K562 (cell line): ENCODE data around the gene VWA7. TPM values are rescaled to one million over a fixed set of nuclear protein-coding genes. Genes with fewer than 3 reads are reported as not detected.
A peak's percentile ranks its signal among the peaks of the same experiment; 100 is the strongest.

Source experiments
- FOXA1 ChIP-seq: fragments of 450-650 bp; IDR thresholded peaks from 2 replicates; pipeline ENCODE4 v1.6.1; 2016; ENCODE audit warnings: mild to moderate bottlenecking, borderline replicate concordance
- HDAC2 ChIP-seq: fragments of 450-650 bp; IDR thresholded peaks from 2 replicates; pipeline ENCODE4 v1.6.1; 2016; ENCODE audit warnings: mild to moderate bottlenecking
- HDAC8 ChIP-seq: fragments of 450-650 bp; IDR thresholded peaks from 2 replicates; pipeline ENCODE4 v1.6.1; 2016; ENCODE audit warnings: mild to moderate bottlenecking, missing genetic modification characterization, moderate library complexity, missing compliant biosample characterization
- HMG20B ChIP-seq: fragments of 250-450 bp; sonication (Bioruptor Pico); IDR thresholded peaks from 2 replicates; pipeline ENCODE4 v1.5.0; 2021; ENCODE audit warnings: mild to moderate bottlenecking
- RCOR1 ChIP-seq, 2 experiments: IDR thresholded peaks; 2 replicates each; pipeline ENCODE4 v1.6.1; 2012; ENCODE audit warnings: low read depth in 2 of 2, low read length in 2 of 2, borderline replicate concordance in 1 of 2, improper control_type of control experiment in 1 of 2
- SIRT6 ChIP-seq: IDR thresholded peaks from one replicate; pipeline ENCODE4 v1.6.1; 2012; ENCODE audit warnings: low read depth, mild to moderate bottlenecking, control low read depth, inconsistent platforms, low read length, moderate library complexity
- SMARCA4 ChIP-seq: fragments of 450-650 bp; IDR thresholded peaks from 2 replicates; pipeline ENCODE4 v1.6.1; 2016
- SP1 ChIP-seq: sonication (generic); formaldehyde crosslinking; IDR thresholded peaks from 2 replicates; pipeline ENCODE4 v1.8.1; 2022; ENCODE audit warnings: mild to moderate bottlenecking, missing genetic modification reagents
- ZNF184 ChIP-seq: sonication (generic); formaldehyde crosslinking; IDR thresholded peaks from 2 replicates; pipeline ENCODE4 v1.5.0; 2020; ENCODE audit warnings: missing genetic modification reagents
- ZNF23 ChIP-seq: fragments of 250-450 bp; sonication (Bioruptor Pico); IDR thresholded peaks from 2 replicates; pipeline ENCODE4 v1.4.0; 2020; ENCODE audit warnings: mild to moderate bottlenecking
- ZNF274 ChIP-seq: IDR thresholded peaks from 2 replicates; pipeline ENCODE4 v1.6.1; 2011; ENCODE audit warnings: low read depth, mild to moderate bottlenecking, low read length, moderate library complexity, borderline replicate concordance
- polyA plus RNA-seq, 8 experiments: library from polyadenylated mRNA; depleted of rRNA in 4 of 8; stranded (reverse) in 5 of 8; unstranded in 3 of 8; fragments of >200 nt; fragmentation: Nextera tagmentation in 2 of 8; fragmentation: Illumina TruSeq in 1 of 8; extraction: Ambion mirVana in 2 of 8; extraction: Trizol in 1 of 8; gene quantifications; 2 replicates each; pipeline versions ENCODE4 v1.2.1 to v1.2.3, GENCODE V29; 2011 to 2014; ENCODE audit warnings: inconsistent platforms in 1 of 8, missing spikeins in 1 of 8
- total RNA-seq, 7 experiments: library from RNA; depleted of rRNA in 6 of 7; stranded (reverse); fragments of >200 nt in 6 of 7; fragmentation: Illumina TruSeq in 2 of 7; extraction: Trizol in 2 of 7; gene quantifications; 2 replicates each; pipeline versions ENCODE4 v1.2.1 to v1.2.3, GENCODE V29; 2011 to 2021; ENCODE audit warnings: low replicate concordance in 1 of 7
- TF ChIP-seq, protein P1 (sequence below): fragments of 450-650 bp; IDR thresholded peaks from 2 replicates; pipeline ENCODE4 v1.6.1; 2016; ENCODE audit warnings: low read depth
- TF ChIP-seq, protein P2 (sequence below): sonication (generic); formaldehyde crosslinking; IDR thresholded peaks from 2 replicates; pipeline ENCODE4 v1.9.0; 2022; ENCODE audit warnings: mild to moderate bottlenecking, missing genetic modification reagents
- TF ChIP-seq, protein P3 (sequence below): IDR thresholded peaks from 2 replicates; pipeline ENCODE4 v1.6.1; 2016; ENCODE audit warnings: missing genetic modification characterization, missing compliant biosample characterization
- TF ChIP-seq, protein P4 (sequence below): fragments of 250-450 bp; sonication (Bioruptor Pico); IDR thresholded peaks from 2 replicates; pipeline ENCODE4 v1.8.0; 2022; ENCODE audit warnings: inconsistent platforms

Gene VWA7
- total and polyA plus RNA-seq, 9 of the 15 experiments (the other 6 are each of a cell fraction or from before 2014, with no cell fraction given) = 0.18 to 2.9 (median 0.95) TPM

DNA sequence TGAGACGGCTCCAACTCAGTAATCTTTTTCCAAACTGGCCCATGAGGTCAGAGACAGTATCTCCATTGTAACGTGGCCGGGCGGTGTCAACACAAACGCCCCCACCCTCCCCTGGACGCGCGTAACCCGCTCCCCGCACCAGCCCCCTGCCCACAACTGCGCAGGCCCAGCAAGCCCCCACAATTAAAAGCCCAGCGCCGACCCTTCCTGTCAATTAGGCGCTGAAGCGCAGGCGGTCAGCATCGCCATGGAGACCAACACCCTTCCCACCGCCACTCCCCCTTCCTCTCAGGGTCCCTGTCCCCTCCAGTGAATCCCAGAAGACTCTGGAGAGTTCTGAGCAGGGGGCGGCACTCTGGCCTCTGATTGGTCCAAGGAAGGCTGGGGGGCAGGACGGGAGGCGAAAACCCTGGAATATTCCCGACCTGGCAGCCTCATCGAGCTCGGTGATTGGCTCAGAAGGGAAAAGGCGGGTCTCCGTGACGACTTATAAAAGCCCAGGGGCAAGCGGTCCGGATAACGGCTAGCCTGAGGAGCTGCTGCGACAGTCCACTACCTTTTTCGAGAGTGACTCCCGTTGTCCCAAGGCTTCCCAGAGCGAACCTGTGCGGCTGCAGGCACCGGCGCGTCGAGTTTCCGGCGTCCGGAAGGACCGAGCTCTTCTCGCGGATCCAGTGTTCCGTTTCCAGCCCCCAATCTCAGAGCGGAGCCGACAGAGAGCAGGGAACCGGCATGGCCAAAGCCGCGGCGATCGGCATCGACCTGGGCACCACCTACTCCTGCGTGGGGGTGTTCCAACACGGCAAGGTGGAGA lies 38.1 kb upstream of the VWA7 start, which contains the start of the genes HSPA1A and HSPA1L (continued):
- TF ChIP-seq, protein P1, sequence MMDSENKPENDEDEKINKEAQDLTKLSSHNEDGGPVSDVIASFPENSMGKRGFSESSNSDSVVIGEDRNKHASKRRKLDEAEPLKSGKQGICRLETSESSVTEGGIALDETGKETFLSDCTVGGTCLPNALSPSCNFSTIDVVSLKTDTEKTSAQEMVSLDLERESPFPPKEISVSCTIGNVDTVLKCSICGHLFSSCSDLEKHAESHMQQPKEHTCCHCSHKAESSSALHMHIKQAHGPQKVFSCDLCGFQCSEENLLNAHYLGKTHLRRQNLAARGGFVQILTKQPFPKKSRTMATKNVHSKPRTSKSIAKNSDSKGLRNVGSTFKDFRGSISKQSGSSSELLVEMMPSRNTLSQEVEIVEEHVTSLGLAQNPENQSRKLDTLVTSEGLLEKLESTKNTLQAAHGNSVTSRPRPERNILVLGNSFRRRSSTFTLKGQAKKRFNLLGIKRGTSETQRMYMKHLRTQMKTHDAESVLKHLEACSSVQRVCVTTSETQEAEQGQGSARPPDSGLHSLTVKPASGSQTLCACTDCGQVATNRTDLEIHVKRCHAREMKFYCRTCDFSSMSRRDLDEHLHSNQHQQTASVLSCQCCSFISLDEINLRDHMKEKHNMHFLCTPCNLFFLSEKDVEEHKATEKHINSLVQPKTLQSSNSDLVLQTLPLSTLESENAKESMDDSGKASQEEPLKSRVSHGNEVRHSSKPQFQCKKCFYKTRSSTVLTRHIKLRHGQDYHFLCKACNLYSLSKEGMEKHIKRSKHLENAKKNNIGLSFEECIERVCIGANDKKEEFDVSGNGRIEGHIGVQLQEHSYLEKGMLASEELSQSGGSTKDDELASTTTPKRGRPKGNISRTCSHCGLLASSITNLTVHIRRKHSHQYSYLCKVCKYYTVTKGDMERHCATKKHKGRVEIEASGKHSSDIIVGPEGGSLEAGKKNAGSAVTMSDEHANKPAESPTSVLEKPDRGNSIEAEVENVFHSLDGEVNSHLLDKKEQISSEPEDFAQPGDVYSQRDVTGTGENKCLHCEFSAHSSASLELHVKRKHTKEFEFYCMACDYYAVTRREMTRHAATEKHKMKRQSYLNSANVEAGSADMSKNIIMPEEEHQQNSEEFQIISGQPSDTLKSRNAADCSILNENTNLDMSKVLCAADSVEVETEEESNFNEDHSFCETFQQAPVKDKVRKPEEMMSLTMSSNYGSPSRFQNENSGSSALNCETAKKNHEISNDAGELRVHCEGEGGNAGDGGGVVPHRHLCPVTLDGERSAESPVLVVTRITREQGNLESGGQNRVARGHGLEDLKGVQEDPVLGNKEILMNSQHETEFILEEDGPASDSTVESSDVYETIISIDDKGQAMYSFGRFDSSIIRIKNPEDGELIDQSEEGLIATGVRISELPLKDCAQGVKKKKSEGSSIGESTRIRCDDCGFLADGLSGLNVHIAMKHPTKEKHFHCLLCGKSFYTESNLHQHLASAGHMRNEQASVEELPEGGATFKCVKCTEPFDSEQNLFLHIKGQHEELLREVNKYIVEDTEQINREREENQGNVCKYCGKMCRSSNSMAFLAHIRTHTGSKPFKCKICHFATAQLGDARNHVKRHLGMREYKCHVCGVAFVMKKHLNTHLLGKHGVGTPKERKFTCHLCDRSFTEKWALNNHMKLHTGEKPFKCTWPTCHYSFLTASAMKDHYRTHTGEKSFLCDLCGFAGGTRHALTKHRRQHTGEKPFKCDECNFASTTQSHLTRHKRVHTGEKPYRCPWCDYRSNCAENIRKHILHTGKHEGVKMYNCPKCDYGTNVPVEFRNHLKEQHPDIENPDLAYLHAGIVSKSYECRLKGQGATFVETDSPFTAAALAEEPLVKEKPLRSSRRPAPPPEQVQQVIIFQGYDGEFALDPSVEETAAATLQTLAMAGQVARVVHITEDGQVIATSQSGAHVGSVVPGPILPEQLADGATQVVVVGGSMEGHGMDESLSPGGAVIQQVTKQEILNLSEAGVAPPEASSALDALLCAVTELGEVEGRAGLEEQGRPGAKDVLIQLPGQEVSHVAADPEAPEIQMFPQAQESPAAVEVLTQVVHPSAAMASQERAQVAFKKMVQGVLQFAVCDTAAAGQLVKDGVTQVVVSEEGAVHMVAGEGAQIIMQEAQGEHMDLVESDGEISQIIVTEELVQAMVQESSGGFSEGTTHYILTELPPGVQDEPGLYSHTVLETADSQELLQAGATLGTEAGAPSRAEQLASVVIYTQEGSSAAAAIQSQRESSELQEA = no peak
- TF ChIP-seq, protein P2, sequence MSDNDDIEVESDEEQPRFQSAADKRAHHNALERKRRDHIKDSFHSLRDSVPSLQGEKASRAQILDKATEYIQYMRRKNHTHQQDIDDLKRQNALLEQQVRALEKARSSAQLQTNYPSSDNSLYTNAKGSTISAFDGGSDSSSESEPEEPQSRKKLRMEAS (CRISPR knock-in tag) = peak; percentile 66
- peak; percentile 93 for TF ChIP-seq SP1 (CRISPR knock-in tag)
- TF ChIP-seq, protein P3, sequence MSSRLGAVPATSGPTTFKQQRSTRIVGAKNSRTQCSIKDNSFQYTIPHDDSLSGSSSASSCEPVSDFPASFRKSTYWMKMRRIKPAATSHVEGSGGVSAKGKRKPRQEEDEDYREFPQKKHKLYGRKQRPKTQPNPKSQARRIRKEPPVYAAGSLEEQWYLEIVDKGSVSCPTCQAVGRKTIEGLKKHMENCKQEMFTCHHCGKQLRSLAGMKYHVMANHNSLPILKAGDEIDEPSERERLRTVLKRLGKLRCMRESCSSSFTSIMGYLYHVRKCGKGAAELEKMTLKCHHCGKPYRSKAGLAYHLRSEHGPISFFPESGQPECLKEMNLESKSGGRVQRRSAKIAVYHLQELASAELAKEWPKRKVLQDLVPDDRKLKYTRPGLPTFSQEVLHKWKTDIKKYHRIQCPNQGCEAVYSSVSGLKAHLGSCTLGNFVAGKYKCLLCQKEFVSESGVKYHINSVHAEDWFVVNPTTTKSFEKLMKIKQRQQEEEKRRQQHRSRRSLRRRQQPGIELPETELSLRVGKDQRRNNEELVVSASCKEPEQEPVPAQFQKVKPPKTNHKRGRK = no peak
- TF ChIP-seq, protein P4, sequence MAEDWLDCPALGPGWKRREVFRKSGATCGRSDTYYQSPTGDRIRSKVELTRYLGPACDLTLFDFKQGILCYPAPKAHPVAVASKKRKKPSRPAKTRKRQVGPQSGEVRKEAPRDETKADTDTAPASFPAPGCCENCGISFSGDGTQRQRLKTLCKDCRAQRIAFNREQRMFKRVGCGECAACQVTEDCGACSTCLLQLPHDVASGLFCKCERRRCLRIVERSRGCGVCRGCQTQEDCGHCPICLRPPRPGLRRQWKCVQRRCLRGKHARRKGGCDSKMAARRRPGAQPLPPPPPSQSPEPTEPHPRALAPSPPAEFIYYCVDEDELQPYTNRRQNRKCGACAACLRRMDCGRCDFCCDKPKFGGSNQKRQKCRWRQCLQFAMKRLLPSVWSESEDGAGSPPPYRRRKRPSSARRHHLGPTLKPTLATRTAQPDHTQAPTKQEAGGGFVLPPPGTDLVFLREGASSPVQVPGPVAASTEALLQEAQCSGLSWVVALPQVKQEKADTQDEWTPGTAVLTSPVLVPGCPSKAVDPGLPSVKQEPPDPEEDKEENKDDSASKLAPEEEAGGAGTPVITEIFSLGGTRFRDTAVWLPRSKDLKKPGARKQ (CRISPR knock-in tag) = no peak
- no peak for TF ChIP-seq ZNF274
- TF ChIP-seq FOXA1 = no peak
- TF ChIP-seq HMG20B (CRISPR knock-in tag) = no peak
- TF ChIP-seq HDAC2 = peak; percentile 49; the same call in 1 of the 2 replicates
- TF ChIP-seq SIRT6 = no peak
- TF ChIP-seq HDAC8 (tag) = peak; percentile 22; the same call in 1 of the 2 replicates
- TF ChIP-seq SMARCA4 = no peak; the same call in 1 of the 2 replicates
- TF ChIP-seq ZNF184 (CRISPR knock-in tag) = no peak
- TF ChIP-seq RCOR1 (IDR thresholded peaks at IDR 0.05; ENCODE audit: borderline replicate concordance in 1 of 2, low read depth in 2 of 2, low read length in 2 of 2) = no peak; a peak in 1 of 4 replicates
- no peak for TF ChIP-seq ZNF23
